ENCODE measurements around the gene AMZ2.
"Not testable (repeated sequence)": the region's sequence is repeated elsewhere in the genome, so short reads cannot be mapped to it uniquely, and the experiment has no call there.

AMZ2 gene, protein sequence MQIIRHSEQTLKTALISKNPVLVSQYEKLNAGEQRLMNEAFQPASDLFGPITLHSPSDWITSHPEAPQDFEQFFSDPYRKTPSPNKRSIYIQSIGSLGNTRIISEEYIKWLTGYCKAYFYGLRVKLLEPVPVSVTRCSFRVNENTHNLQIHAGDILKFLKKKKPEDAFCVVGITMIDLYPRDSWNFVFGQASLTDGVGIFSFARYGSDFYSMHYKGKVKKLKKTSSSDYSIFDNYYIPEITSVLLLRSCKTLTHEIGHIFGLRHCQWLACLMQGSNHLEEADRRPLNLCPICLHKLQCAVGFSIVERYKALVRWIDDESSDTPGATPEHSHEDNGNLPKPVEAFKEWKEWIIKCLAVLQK

DNA sequence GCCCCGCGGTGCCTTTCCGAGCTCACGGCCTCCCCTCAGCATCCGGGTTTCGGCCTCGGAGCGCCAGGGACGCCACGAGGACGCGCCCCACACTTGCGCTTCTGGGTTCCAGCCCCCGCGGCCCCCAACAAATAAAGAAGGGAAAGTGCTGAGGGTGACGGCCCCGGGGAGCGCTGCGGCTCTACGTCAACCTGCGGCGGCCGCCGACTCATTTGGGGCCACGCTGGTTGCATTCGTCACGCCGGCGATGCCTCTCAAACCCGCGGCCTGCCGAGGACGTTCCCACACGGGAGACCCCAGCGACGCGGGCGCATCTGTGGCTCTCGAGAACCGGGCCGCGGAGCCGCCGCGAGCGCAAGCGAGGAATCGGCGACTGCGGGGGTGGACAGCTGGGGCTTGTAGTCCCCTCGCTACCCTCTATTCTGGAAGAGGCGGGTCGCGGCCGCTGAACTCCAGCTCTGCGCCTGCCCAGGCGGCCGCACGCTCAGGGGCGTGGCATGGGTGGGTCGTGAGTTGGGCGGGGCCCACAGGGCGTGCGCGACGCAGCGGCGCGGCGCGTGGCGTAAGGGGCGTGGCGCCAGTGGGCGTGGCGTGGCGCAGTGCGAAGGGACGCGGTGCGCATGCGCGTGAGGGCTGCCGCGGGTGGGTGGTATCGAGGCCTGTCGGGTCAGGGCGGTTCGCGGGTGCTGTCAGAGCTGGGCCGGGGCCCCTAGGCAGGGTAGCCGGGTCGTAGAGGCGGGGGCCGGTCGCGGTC, at the start of gene AMZ2:
TSS of gene AMZ2 (plus strand) at position 599 of the 754 bp plus-strand sequence. CDS start 2,145 bp downstream, outside the sequence.
- DNase-seq: peak; percentile 95

DNA sequence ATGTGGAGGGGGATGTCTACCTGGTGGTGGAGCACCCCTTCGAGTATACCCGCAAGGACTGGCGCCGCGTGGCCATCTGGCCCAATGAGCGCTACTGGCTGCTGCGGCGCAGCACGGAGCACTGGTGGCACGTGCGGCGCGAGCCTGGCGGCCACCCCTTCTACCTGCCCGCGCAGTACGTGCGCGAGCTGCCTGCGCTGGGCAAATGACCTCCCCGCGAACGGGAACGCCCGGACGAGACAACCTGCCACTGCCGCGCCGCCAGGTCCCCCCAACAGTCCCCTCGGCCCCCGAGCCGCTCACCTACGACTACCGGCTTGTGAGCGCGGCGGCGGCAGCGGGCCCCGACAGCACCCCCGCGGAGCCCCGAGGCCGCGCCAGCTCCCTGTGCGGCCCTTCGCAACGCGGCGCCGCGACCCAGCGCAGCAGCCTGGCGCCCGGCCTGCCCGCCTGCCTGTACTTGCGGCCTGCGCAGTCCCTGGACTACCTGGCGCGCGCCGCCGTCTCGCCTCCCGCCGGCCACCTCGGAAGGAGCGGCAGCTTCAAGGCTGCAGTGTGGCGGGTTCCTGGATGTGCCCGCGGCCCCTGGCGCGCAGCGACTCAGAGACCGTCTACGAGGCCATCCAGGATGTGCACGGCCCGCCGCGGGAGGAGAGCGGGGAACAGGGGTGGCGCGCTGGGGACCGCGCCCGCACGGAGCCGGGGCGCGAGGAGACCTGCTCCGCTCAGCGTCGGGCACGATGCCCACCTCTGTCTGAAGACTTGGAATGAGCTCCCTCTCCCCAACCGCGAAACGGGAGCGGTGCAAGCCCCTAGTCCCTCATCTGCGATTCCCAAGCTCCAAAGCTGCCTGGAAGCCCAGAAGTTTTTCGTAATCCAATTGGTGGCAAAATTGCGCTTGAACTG, 48.7 kb upstream of the AMZ2 start:
- no peak for DNase-seq

DNA sequence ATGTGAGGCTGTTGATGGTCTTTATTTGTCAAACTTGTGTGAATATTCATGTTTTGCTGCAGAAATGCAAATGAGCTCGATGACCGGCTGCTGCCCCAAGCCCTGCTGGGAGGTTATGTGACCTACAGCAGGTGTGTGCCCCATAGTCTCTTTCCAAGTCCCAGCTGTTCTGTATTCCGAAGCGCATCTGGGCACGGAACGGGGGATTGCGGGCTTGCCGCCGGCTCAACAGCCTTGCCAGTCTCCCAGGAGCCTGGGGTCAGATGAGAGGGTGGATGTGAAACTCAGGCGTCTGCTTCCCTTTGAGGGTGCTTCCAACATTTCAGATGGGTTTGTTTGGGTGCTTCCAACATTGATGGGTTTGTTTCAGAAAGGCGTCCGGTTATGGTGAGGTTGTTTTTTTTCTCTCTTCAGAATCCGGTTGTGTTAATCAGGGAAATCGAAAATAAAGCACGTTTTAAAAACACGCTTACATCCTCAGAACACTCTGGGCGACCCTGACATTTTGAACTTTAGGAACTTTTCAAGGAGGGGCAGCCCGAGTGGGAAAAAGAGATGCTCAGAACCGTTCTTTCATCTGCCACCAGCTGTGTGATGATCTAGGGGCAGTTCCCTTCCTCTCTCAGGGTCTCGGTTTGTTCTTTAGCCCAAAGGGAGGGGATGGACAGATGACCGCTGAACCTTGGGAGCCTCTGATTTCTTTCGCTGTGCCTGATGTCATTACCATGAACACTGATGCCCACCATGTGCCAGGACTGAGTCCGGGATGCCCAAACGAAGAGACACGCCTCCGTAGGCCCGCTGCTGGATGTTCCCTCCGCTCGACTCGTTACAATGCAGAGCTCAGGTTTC, 47.8 kb upstream of the AMZ2 start:
- no peak for DNase-seq

DNA sequence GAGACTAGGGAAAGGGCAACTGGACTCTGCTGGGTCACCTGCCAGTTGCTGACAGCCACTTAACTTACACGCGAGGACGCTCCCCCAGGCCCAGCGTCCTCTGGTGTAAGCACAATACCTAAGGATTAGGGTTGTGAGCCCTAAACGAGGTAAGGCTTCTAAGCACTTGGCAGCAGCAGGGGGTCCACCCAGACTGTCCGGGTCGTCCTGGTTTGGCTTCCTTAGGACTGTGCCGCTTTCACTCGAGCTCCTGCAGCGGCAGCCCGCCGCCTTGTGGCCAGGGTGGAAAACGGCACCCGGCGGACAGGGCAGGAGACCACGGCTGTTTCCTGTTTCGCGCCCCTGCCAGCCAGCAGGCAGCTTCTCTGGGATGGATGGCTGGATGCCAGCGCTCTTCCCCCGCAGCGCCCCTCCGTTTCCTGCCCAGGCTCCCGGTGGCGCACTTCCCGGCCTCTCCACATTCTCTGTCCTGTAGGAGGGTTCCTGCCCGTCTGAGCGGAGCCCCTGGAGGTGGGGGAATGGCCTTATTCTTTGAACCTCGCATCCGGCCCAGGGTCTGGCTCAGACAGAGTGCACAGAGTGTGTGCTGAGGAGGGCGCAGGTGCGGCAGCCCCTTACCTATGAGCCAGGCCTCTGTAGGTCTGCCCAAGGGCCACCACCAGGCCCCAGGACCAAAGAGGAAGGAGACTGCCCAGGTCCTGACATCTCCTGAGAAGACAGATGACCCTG, 47.0 kb upstream of the AMZ2 start:
- DNase-seq: peak; percentile 60

DNA sequence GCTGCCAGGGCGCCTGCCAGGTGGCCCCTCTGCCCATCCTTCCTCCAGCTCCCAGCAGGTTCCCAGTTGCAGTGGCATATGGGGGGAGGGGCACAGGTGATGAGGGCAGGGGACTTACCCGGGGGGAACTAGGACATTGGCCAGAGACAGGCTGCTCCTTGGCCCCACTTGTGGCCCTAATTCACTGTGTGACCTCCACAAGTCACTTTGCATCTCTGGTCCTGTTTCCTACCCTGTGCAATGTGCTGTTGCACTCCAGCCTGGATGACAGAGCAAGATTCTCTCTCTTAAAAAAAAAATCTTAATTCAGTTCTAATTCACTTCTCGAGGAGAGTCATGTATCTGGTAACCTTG, 46.4 kb upstream of the AMZ2 start:
- not testable (repeated sequence) for DNase-seq

DNA sequence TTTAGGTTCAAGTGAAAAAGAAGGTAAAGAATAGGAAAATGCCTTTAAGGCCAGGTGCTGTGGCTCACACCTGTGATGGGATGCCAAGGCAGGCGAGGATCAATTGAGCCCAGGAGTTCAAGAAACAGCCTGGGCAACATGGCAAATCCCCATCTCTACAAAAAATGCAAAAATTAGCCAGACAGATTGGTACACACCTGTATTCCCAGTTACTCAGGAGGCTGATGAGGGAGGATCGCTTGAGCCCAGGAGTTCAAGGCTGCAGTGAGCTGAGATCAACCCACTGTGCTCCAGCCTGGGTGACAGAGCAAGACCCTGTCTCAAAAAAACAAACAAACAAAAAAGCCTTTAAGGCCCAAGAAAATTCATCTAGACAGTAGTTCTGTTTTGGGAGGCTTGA, 45.5 kb upstream of the AMZ2 start:
- DNase-seq: not testable (repeated sequence)

DNA sequence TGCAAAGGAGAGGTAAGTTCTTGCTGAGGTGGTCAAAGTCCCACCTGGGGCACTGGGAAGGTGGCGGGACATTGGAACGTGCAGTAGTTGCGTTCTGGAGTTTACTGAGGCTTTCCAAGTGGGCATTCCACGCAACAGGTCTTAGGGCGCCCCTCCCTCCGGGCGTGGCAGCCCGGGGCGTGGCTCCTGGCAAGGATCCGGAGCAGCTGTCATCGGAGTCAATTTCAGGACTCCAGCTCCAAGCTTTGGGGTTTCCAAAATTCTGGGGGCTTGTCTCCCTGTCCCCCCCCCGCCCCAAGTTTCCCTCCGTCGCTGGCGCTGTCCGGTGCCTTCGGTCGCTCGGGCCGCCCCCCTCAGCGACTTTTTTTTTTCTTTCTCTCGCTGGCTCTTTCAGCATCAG, 43.1 kb upstream of the AMZ2 start:
- no peak for DNase-seq

DNA sequence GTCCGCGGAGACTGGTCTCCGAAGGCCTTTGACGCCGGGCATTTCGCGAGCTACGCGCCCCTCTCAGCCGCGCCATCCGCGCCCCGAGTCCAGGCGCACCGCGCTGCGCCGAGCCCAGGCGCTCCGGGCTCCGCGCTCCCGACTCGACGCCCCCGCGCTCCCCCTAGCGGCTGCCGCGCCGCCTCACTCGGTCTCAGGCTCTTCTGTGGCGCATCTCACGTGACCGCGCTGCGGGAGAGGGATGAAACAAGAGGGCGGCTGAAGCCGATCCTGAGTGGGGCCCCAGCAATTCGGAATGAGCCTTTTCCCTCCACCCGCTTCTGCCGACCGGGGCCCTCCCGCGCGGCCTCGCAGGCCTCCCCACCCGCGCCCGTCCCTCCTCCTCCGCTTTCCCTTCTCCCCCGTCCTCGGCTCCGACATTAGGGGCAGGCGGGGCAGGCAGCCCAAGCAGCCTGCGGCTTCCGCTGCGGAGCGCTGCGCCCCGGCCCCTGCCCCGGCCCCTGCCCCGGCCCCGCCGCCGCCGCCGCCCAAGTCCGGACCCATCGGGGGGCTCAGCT, 42.5 kb upstream of the AMZ2 start:
- peak; percentile 86 for DNase-seq

DNA sequence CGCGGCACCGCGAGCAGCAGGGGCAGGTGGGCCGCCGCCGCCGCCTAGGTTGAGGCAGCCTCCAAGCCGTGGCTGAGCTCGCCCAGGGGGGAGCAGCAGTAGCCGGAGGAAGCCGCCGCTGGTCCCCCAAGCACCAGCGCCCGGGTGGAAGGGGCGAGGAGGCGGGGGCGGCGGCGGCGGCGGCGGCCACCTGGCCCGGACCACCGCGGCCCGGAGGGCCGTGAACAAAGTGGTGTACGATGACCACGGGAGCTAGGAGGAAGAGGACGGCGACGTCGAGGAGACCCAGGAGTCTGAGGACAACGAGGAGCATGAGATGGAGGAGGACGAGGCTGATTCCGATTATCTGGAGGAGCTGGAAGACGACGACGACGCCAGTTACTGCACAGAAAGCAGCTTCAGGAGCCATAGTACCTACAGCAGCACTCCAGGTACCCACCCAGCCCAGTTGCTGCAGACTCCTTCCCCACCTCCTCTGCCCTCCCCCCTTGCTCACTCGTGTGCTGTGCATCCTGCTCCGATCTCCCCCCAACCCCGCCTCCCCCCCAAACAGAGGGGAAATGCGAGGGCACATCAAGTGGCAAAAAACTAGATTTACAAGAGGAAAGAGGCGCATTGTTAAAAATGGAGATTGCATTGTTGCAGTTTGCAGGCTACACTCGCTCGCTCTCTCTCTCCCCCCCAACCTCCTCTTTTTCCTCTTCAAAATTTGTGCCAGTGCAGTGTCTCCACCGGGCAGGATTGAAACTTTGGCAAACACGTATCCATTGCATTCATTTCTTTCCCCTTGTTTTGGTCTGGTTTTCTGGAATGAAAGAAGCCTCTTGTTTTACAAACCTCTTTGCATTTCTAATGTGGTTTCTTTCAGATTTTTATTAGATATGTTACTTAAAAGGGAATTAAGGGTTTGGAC, 41.8 kb upstream of the AMZ2 start:
- DNase-seq: peak; percentile 76

DNA sequence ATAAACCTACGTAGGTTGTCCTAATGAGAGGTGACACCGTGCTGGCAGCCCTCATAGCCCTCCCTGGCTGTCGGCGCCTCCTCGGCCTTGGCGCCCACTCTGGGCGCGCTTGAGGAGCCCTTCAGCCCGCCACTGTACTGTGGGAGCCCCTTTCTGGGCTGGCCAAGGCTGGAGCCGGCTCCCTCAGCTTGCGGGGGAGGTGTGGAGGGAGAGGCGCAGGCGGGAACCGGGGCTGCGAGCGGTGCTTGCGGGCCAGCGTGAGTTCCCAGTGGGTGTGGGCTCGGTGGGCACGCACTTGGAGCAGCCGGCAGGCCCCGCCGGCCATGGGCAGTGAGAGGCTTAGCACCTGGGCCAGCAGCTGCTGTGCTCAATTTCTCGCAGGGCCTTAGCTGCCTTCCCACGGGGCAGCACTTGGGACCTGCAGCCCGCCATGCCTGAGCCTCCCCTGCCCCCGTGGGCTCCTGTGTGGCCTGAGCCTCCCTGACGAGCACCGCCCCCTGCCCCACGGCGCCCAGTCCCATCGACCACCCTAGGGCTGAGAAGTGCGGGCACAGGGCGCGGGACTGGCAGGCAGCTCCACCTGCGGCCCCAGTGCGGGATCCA, 40.1 kb upstream of the AMZ2 start:
- no peak for DNase-seq

DNA sequence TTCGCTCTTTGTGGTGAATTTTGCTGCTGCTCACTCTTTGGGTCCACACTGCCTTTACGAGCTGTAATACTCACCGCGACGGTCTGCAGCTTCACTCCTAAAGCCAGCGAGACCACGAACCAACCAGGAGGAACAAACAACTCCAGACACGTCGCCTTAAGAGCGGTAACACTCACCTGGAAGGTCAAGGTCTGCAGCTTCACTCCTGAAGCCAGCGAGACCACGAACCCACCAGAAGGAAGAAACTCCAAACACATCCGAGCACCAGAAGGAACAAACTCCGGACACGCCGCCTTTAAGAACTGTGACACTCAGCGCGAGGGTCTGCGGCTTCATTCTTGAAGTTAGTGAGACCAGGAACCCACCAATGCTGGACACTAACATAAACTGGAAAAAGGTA, 39.2 kb upstream of the AMZ2 start:
- DNase-seq: not testable (repeated sequence)

DNA sequence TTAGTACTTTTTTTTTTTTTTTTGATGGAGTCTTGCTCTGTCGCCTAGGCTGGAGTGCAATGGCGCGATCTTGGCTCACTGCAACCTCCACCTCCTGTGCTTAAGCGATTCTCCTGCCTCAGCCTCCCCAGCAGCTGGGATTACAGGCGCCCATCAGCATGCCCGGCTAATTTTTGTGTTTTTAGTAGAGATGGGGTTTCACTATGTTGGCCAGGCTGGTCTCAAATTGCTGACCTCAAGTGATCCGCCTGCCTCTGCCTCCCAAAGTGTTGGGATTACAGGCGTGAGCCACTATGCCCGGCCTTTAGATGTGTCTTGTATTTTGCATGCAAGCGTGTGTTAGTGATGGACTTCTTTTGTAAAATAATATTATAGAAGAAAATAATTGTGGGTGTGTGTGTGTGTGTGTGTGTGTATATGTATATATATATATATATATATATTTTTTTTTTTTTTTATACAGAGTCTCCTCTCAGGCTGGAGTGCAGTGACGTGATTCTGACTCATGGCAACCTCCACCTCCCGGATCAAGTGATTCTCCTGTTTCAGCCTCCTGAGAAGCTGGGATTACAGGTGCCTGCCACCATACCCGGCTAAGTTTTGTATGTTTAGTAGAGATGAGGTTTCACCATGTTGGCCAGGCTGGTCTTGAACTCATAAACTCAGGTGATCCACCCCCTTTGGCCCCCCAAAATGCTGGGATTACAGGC, 38.5 kb upstream of the AMZ2 start:
- not testable (repeated sequence) for DNase-seq

DNA sequence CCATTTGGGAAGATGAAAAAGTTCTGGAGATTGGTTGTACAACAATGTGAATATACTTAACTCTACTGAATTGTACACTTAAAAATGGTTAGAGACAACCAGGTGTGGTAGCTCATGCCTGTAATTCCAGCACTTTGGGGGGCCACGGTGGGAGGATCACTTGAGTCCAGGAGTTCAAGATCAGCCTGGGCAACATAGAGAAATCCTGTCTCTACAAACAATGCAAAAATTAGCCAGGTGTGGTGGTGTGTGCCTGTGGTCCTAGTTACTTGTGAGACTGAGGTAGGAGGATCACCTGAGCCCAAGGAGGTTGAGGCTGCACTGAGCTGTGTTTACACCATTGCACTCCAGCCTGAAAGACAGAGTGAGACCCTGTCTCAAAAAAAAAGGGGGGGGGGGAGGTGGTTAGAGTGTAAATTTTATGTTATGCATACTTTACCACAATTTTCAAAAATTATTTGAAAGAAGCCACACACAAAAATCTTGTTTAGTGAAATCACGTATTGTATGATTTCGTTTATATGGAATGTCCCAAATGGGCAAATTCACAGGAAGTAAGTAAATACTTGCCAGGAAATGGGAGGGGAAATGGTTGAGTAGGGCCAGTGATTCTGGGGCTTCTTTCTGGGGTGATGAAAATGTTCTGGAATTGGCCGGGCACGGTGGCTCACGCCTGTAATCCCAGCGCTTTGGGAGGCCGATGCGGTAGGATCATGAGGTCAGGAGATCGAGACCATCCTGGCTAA, 37.1 kb upstream of the AMZ2 start:
- DNase-seq: no peak

DNA sequence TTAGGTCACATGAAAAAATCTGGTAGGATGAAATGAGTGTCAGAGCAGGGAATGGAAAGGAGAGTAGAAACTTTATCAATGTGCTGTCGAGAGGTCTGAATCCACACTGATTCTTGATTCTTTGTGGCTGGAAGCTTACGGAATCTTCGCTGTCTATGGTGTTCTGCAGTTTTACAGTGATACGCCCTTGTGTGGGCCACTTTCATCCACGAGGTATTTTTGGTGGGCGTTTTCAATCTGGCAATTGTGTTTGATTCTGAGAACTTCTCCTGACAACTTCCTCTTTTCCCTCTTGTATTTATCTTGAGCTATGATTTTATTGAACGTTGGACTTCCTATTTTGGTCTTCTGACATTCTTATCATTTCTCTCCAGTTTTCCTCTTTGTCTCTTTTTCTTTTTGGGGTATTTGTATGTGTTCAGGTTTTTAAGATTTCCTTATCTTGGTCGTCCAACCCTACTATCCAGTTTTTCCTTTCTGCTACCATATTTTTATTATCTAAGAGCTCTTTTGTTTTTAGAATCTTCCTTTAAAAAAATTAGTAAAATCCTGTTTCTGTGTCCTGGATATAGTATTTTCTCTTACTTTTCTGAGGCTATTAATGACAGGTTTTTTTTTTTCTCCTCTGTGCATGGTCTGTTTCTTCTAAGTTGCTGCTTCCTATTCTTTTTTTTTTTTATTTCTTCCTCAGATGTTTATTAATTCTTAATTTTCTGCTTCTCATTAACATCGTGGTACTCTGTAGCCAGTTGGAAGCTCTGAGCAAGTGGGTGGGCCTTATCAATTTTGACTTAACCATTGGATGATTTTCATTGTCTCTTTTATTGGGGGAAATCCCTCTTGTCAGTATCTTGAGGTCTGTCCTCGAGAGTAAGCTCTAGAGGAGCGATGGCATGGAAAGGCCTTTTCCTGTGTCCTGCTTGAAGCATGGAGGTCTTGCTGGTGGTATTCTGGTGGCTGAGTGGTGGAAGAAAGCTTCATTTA, 34.1 kb upstream of the AMZ2 start:
- DNase-seq: not testable (repeated sequence)

DNA sequence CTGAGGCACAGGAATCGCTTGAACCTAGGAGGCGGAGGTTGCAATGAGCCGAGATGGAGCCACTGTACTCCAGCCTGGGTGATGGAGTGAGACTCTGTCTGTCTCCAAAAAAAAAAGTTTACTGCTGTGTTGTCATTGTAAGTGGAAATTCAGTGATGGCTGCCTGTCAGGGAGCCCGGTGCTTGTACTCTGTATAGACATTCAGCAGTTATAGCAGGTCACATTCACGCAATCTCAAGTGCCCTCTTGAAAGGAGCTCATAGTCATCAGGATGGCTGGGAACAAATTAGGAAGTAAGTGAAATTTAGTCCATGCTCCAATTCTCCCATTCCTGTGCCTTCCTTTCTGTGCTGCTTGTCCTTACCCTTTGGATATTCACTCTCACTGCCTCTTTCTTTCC, 32.4 kb upstream of the AMZ2 start:
- not testable (repeated sequence) for DNase-seq

DNA sequence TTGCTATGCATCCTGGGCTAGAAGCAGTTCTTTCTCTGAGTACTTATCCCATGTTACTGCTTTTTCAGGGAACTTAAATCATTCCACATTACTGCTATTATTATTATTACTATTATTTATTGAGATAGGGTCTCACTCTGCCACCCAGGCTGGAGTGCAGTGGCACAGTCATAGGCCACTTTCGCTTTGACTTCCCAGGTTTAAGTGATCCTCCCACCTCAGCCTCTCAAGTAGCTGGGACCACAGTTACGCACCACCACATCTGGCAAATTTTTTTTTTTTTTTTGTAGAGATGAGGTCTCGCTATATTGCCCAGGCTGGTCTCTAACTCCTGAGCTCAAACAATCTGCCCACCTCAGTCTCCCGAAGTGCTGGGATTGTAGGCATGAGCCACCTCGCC, 28.4 kb upstream of the AMZ2 start:
- not testable (repeated sequence) for DNase-seq

DNA sequence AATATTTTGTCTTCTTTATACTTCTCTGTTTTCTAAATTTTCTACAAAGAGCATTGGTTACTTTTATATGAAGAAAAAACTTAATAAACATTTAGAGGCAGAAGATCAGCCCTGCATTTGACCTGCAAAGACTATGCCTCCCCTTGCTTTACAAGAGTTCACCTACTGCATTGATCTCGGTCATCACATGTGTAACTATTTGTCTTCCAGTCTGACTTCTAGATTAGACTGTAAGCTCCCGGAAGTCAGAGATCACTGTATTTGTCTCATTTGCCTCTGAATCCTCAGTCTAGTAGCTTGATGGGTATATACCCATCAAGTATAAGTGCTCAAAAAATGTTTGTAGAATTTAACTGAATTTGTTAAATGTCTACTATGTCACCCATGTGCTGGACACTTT, 27.7 kb upstream of the AMZ2 start:
- DNase-seq: not testable (repeated sequence)

Data from NK-92 treated with Interleukin-12 subunit alpha and Interleukin-12 subunit beta, amount 100 ng/mL, for 24 hours (cell line).